SK-N-SH (cell line): ENCODE results near the gene TAF4. TPM values are rescaled to one million over a fixed set of nuclear protein-coding genes. Genes with fewer than 3 reads are reported as not detected.

Experiments
- CTCF ChIA-PET: fragments of 300-600, 350-600 bp; formaldehyde crosslinking; extraction: SDS; loops from one replicate; lab custom pipeline; 2021; lab: Yijun Ruan, JAX
- POLR2A ChIA-PET: fragments of 350-600 bp; sonication (Branson Sonifier 250); formaldehyde crosslinking; extraction: SDS; loops from one replicate; lab custom pipeline; 2020; ENCODE audit warnings: antibody characterized with exemption, inconsistent platforms; lab: Yijun Ruan, JAX
- DNase-seq: peaks from one replicate; pipeline ENCODE4 v3.0.0; 2012
- H2AFZ ChIP-seq: fragments of 200-600 bp; sonication (generic); 2 replicates; pipeline ENCODE4 v1.8.1; 2016; ENCODE audit warnings: antibody characterized with exemption, mild to moderate bottlenecking, low read depth
- H3F3A ChIP-seq: fragments of 200-600 bp; sonication (generic); replicated peaks from 2 replicates; pipeline ENCODE3; 2016; ENCODE audit warnings: antibody characterized with exemption, mild to moderate bottlenecking; ENCODE audit not compliant: insufficient read depth
- H3K27ac ChIP-seq, 2 experiments: fragments of 200-500 bp in 1 of 2; fragments of 200-600 bp in 1 of 2; sonication (Bioruptor generic) in 1 of 2; sonication (generic), shearing (Covaris generic) in 1 of 2; 2 replicates each; pipeline versions ENCODE4 v1.5.1 to v1.6.1; 2014 to 2016; ENCODE audit warnings: low read depth in 2 of 2, inconsistent platforms in 1 of 2, low read length in 1 of 2, mild to moderate bottlenecking in 1 of 2, mixed read lengths in 1 of 2
- H3K27me3 ChIP-seq: fragments of 200-600 bp; sonication (generic), shearing (Covaris generic); 2 replicates; pipeline ENCODE4 v1.6.1; 2016; ENCODE audit warnings: mixed run types; ENCODE audit not compliant: insufficient read depth
- H3K36me3 ChIP-seq, 2 experiments: fragments of 200-500 bp in 1 of 2; fragments of 200-600 bp in 1 of 2; sonication (Bioruptor generic) in 1 of 2; sonication (generic) in 1 of 2; replicated peaks in 1 of 2; 2 replicates each; pipeline versions ENCODE3 to v1.5.1; 2014 to 2016; ENCODE audit warnings: low read length in 1 of 2, mild to moderate bottlenecking in 1 of 2; ENCODE audit not compliant: insufficient read depth in 2 of 2, control insufficient read depth in 1 of 2
- H3K4me1 ChIP-seq, 2 experiments: fragments of 200-500 bp in 1 of 2; fragments of 200-600 bp in 1 of 2; sonication (Bioruptor generic) in 1 of 2; sonication (generic), shearing (Covaris generic) in 1 of 2; 2 replicates each; pipeline versions ENCODE4 v1.5.1 to v1.6.1; 2014 to 2016; ENCODE audit warnings: low read depth in 1 of 2, low read length in 1 of 2, mixed run types in 1 of 2; ENCODE audit not compliant: insufficient read depth in 2 of 2, control insufficient read depth in 1 of 2
- H3K4me2 ChIP-seq: fragments of 200-600 bp; sonication (generic), shearing (Covaris generic); 2 replicates; pipeline ENCODE4 v1.6.1; 2017; ENCODE audit warnings: mixed run types
- H3K4me3 ChIP-seq, 2 experiments: fragments of 200-500 bp in 1 of 2; fragments of 200-600 bp in 1 of 2; sonication (Bioruptor generic) in 1 of 2; sonication (generic), shearing (Covaris generic) in 1 of 2; 2 replicates each; pipeline versions ENCODE4 v1.5.1 to v1.8.1; 2014 to 2016; ENCODE audit warnings: low read depth in 2 of 2, inconsistent platforms in 1 of 2, low read length in 1 of 2, mild to moderate bottlenecking in 1 of 2, mixed read lengths in 1 of 2, moderate library complexity in 1 of 2
- H3K79me2 ChIP-seq: fragments of 200-600 bp; sonication (generic); 2 replicates; pipeline ENCODE4 v1.8.1; 2017; ENCODE audit warnings: mild to moderate bottlenecking; ENCODE audit not compliant: insufficient read depth
- H3K9ac ChIP-seq: fragments of 200-600 bp; sonication (generic); 2 replicates; pipeline ENCODE4 v1.6.1; 2017; ENCODE audit warnings: mixed run types
- H3K9me2 ChIP-seq: fragments of 200-600 bp; sonication (generic); 2 replicates; pipeline ENCODE4 v1.6.1; 2017; ENCODE audit warnings: mixed run types
- H3K9me3 ChIP-seq: fragments of 200-600 bp; sonication (generic); 2 replicates; pipeline ENCODE4 v1.6.1; 2017; ENCODE audit warnings: mixed run types, mild to moderate bottlenecking, moderate library complexity
- H4K20me1 ChIP-seq: fragments of 200-600 bp; sonication (generic); 2 replicates; pipeline ENCODE4 v1.6.1; 2017; ENCODE audit warnings: mild to moderate bottlenecking, mixed run types; ENCODE audit not compliant: insufficient read depth
- CHD2 ChIP-seq: fragments of 150-350 bp; IDR thresholded peaks from 2 replicates; pipeline ENCODE4 v1.6.1; 2018; ENCODE audit warnings: low read length; ENCODE audit not compliant: partially characterized antibody
- CTCF ChIP-seq: fragments of 200-600 bp; sonication (generic); IDR thresholded peaks from 2 replicates; pipeline ENCODE4 v1.6.1; 2017; ENCODE audit warnings: antibody characterized with exemption, mild to moderate bottlenecking, moderate library complexity
- ELF1 ChIP-seq: IDR thresholded peaks from 2 replicates; pipeline ENCODE4 v1.4.0; 2012
- FOXJ3 ChIP-seq: sonication (generic); formaldehyde crosslinking; IDR thresholded peaks from 2 replicates; pipeline ENCODE4 v1.5.1; 2020; ENCODE audit warnings: mild to moderate bottlenecking, missing genetic modification reagents
- FOXM1 ChIP-seq: IDR thresholded peaks from 2 replicates; pipeline ENCODE4 v1.4.0; 2012; ENCODE audit warnings: low read depth, mild to moderate bottlenecking
- IRF3 ChIP-seq: fragments of 150-350 bp; IDR thresholded peaks from 2 replicates; pipeline ENCODE4 v1.6.1; 2016; ENCODE audit warnings: mild to moderate bottlenecking, low read depth, low read length
- JUND ChIP-seq: IDR thresholded peaks from 2 replicates; pipeline ENCODE4 v1.4.0; 2012
- MAX ChIP-seq: IDR thresholded peaks from 2 replicates; pipeline ENCODE4 v1.4.0; 2012; ENCODE audit warnings: low read depth
- MEF2A ChIP-seq: IDR thresholded peaks from 2 replicates; pipeline ENCODE4 v1.4.0; 2012; ENCODE audit warnings: low read depth, borderline replicate concordance
- MXI1 ChIP-seq: IDR thresholded peaks from 2 replicates; pipeline ENCODE4 v1.6.1; 2012; ENCODE audit warnings: mild to moderate bottlenecking, low read depth, low read length, improper control_type of control experiment
- NRF1 ChIP-seq: IDR thresholded peaks from 2 replicates; pipeline ENCODE4 v1.6.1; 2012; ENCODE audit warnings: low read depth, mild to moderate bottlenecking, low read length
- RCOR1 ChIP-seq: fragments of 150-350 bp; IDR thresholded peaks from 2 replicates; pipeline ENCODE4 v1.6.1; 2017; ENCODE audit warnings: antibody characterized with exemption, low read length
- REST ChIP-seq: IDR thresholded peaks from 2 replicates; pipeline ENCODE4 v1.6.1; 2012; ENCODE audit warnings: mild to moderate bottlenecking, low read depth, low read length, moderate library complexity
- RXRA ChIP-seq: IDR thresholded peaks from 2 replicates; pipeline ENCODE4 v1.4.0; 2012; ENCODE audit warnings: low read depth, mild to moderate bottlenecking, borderline replicate concordance
- SMC3 ChIP-seq: IDR thresholded peaks from 2 replicates; pipeline ENCODE4 v1.6.1; 2012; ENCODE audit warnings: low read depth, low read length, improper control_type of control experiment
- TAF1 ChIP-seq: IDR thresholded peaks from 2 replicates; pipeline ENCODE4 v1.6.1; 2012; ENCODE audit warnings: low read depth, mild to moderate bottlenecking, low read length, moderate library complexity, borderline replicate concordance
- TCF12 ChIP-seq: IDR thresholded peaks from 2 replicates; pipeline ENCODE4 v1.4.0; 2012
- TEAD4 ChIP-seq: IDR thresholded peaks from 2 replicates; pipeline ENCODE4 v1.4.0; 2012; ENCODE audit warnings: mild to moderate bottlenecking, borderline replicate concordance; ENCODE audit not compliant: insufficient read depth
- ZBTB33 ChIP-seq: IDR thresholded peaks from 2 replicates; pipeline ENCODE4 v1.4.0; 2012; ENCODE audit warnings: low read depth, borderline replicate concordance
- WGBS: methylation state at CpG from one replicate; pipeline ENCODE4 v1.1.6; 2017; ENCODE audit warnings: low lambda C conversion rate; 5-methylcytosine and 5-hydroxymethylcytosine counted together
- polyA plus RNA-seq, 3 experiments: library from polyadenylated mRNA; depleted of rRNA; stranded (reverse); fragments of >200 nt; gene quantifications; 2 replicates each; pipeline ENCODE4 v1.2.3, GENCODE V29; 2012

The TAF4 gene
- polyA plus RNA-seq, 1 of the 3 experiments (the other 2 are of a cell fraction), result 4.8 TPM

GRCh38 chr20:62045529-62046285, 20.0 kb downstream of the TAF4 start:
- POLR2A ChIA-PET, result no interaction called here
- H3K79me2 ChIP-seq, result peaks cover 76% of the 10 kb centered on the region
- H3K9ac ChIP-seq, result no peak overlapping the region
- no peak for DNase-seq
- no peak overlapping the region for H3K4me3 ChIP-seq
- no peaks in the 10 kb centered on the region for H3K9me2 ChIP-seq
- no peaks in the 10 kb centered on the region for H3K36me3 ChIP-seq
- peaks cover 51% of the 10 kb centered on the region for H4K20me1 ChIP-seq
- no peak overlapping the region for H3K27ac ChIP-seq
- TF ChIP-seq RCOR1, result no peak
- CTCF ChIA-PET, result interaction anchor here (2.6 kb wide), 1 partner anchor 34 kb away, joined by 10 read pairs; no protein-coding TSS in a partner anchor
- peaks cover 0 to 17% of the 10 kb centered on the region in 2 experiments; a peak in 1 of 4 replicates for H3K4me1 ChIP-seq
- WGBS, result 88% methylated on average over 22 of the region's 22 CpGs
- H3K9me3 ChIP-seq, result no peaks in the 10 kb centered on the region
- no peaks in the 10 kb centered on the region for H3K27me3 ChIP-seq
- H3K4me2 ChIP-seq, result no peak overlapping the region
- H2AFZ ChIP-seq, result no peak overlapping the region
- H3F3A ChIP-seq, result no peaks in the 10 kb centered on the region

GRCh38 chr20:62045118-62045517, 20.6 kb downstream of the TAF4 start:
- ChIA-PET POLR2A (no interaction called here), CTCF (interaction anchor here (2.6 kb wide), 1 partner anchor 34 kb away, joined by 10 read pairs; no protein-coding TSS in a partner anchor)
- H3K9me3 ChIP-seq, result no peaks in the 10 kb centered on the region
- no peak overlapping the region for H2AFZ ChIP-seq
- H3K4me1 ChIP-seq, result peaks cover 0 to 20% of the 10 kb centered on the region in 2 experiments; a peak in 1 of 4 replicates
- peaks cover 76% of the 10 kb centered on the region for H3K79me2 ChIP-seq
- no peaks in the 10 kb centered on the region for H3K9me2 ChIP-seq
- H3K4me3 ChIP-seq, result no peak overlapping the region
- no peak overlapping the region for H3K4me2 ChIP-seq
- no peaks in the 10 kb centered on the region for H3F3A ChIP-seq
- peaks cover 51% of the 10 kb centered on the region for H4K20me1 ChIP-seq
- H3K27me3 ChIP-seq, result no peaks in the 10 kb centered on the region
- no peak overlapping the region for H3K27ac ChIP-seq
- no peaks in the 10 kb centered on the region for H3K36me3 ChIP-seq
- H3K9ac ChIP-seq, result no peak overlapping the region
- 94% methylated on average over 19 of the region's 20 CpGs for WGBS
- no peak for DNase-seq
- TF ChIP-seq REST (no peak), TCF12 (no peak), ZBTB33 (no peak), CHD2 (no peak), SMC3 (no peak), NRF1 (no peak), ELF1 (no peak), TEAD4 (no peak), RXRA (no peak), TAF1 (no peak), FOXJ3 (CRISPR knock-in tag) (no peak), IRF3 (no peak), CTCF (no peak), MAX (no peak), MXI1 (no peak), MEF2A (no peak), JUND (no peak), FOXM1 (no peak)
